ENCODE data around the gene LTBR.

DNA sequence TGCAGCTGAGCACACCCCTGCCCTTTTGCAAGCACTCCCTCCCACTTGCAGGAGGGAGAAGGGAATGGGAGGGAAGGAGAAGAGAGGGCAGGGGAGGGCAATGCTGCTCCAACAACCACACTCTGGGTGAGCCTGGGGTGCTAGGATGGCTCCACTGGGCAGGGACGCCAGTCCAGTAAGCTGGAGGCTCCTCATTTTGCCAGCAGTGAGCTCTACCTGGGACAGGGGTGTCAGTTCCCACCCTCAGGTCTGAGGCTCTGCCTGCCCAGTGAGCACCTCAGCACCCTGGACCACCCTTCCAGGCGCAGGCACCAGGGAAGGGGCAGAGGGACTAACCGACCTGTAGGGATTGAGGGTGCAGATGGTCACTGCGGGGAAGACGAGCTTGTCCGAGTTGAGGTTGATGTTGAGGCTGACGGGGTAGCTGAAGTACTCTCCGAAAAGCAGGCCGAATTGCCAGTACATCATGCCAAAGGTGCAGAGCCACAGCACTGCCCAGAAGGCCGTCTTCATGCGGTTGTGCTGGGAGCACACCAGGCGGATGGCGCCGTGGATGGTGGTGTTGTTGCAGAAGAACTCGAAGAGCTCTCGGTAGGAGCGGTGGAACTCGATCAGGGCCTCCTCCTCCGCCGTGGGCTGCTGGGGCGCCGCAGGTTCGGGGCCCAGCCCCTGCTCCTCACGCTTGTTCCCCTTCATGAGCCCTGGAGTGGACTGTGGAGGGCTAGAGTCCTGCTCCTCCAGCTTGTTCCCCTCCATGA is 9.8 kb upstream of the LTBR start:
- TF ChIP-seq CTCF (IDR thresholded peaks at IDR 0.05): no peak
- peak; percentile 9 for TF ChIP-seq POLR2A (IDR thresholded peaks at IDR 0.05)

All from prostate gland (tissue), 2 donors.